ENCODE results near the gene ZNF808.
A peak's percentile ranks its signal among the peaks of the same experiment; 100 is the strongest.
"Not testable (repeated sequence)": the region's sequence is repeated elsewhere in the genome, so short reads cannot be mapped to it uniquely, and the experiment has no call there.

ZNF808 gene

DNA sequence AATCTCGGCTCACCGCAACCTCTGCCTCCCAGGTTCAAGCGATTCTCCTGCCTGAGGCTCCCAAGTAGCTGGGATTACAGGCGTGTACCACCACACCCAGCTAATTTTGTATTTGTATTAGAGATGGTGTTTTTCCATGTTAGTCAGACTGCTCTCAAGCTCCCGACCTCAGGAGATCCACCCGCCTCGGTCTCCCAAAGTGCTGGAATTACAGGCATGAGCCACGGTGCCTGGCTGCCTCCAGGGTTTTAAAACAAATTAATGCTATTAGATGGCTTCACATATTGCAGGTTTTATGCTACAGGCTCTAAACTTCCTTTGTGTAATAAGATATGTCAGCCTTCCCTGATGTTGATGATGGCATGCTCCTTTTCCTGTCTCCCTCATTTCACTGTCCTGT is 34.1 kb downstream of the ZNF808 start:
- not testable (repeated sequence) for H3K9ac ChIP-seq (ENCODE audit: low read depth, low read length); H3K27ac ChIP-seq (ENCODE audit: low read depth, low read length); H3K36me3 ChIP-seq (ENCODE audit: control insufficient read depth, insufficient read depth, low read length); H3K4me3 ChIP-seq (ENCODE audit: low read depth, low read length); H3K9me3 ChIP-seq (ENCODE audit: control insufficient read depth, insufficient read depth, low read length); H3K27me3 ChIP-seq (ENCODE audit: control insufficient read depth, insufficient read depth, low read length)
- peaks cover 21% of the 10 kb centered on the region for H3K4me1 ChIP-seq (ENCODE audit: control insufficient read depth, insufficient read depth, low read length)

DNA sequence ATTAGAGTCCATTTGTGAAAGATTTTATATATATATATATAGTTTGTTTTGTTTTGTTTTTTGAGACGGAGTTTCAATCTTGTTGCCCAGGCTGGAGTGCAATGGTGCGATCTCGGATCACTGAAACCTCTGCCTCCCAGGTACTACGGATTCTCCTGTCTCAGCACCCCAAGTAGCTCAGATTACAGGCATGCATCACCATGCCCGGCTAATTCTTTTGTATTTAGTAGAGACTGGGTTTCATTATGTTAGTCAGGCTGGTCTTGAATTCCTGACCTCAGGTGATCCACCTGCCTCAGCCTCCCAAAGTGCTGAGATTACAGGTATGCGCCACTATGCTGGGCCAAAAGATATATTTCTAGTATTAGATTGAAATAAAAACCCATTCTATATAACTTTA is 38.7 kb downstream of the ZNF808 start:
- no peak overlapping the region for H3K4me3 ChIP-seq (ENCODE audit: low read depth, low read length)
- no peaks in the 10 kb centered on the region for H3K36me3 ChIP-seq (ENCODE audit: control insufficient read depth, insufficient read depth, low read length)
- H3K27me3 ChIP-seq (ENCODE audit: control insufficient read depth, insufficient read depth, low read length): no peaks in the 10 kb centered on the region
- H3K9me3 ChIP-seq (ENCODE audit: control insufficient read depth, insufficient read depth, low read length): no peaks in the 10 kb centered on the region
- H3K4me1 ChIP-seq (ENCODE audit: control insufficient read depth, insufficient read depth, low read length): peaks cover 17% of the 10 kb centered on the region
- no peak overlapping the region for H3K27ac ChIP-seq (ENCODE audit: low read depth, low read length)
- H3K9ac ChIP-seq (ENCODE audit: low read depth, low read length): no peak overlapping the region

DNA sequence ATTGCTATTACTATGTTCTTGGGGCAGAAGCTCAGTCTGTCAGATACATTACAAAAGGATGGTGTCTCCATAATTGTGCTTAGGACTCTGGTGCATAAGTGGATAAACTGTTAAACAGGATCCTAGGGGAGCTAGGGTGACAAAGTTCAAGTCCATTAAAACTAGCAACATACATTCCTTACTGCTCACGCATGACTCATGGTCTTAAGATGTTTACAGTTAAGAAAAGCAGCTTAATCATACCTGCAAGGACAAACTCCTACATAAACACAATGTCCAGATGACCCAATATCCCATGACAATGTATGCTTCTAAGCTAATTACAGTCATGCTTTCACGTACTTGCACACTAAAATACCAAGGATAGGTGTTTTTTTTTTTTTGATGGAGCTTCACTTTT is 39.1 kb downstream of the ZNF808 start:
- no peaks in the 10 kb centered on the region for H3K36me3 ChIP-seq (ENCODE audit: control insufficient read depth, insufficient read depth, low read length)
- no peak overlapping the region for H3K27ac ChIP-seq (ENCODE audit: low read depth, low read length)
- no peaks in the 10 kb centered on the region for H3K27me3 ChIP-seq (ENCODE audit: control insufficient read depth, insufficient read depth, low read length)
- no peak overlapping the region for H3K4me3 ChIP-seq (ENCODE audit: low read depth, low read length)
- H3K9ac ChIP-seq (ENCODE audit: low read depth, low read length): no peak overlapping the region
- H3K9me3 ChIP-seq (ENCODE audit: control insufficient read depth, insufficient read depth, low read length): no peaks in the 10 kb centered on the region
- peaks cover 17% of the 10 kb centered on the region for H3K4me1 ChIP-seq (ENCODE audit: control insufficient read depth, insufficient read depth, low read length)

DNA sequence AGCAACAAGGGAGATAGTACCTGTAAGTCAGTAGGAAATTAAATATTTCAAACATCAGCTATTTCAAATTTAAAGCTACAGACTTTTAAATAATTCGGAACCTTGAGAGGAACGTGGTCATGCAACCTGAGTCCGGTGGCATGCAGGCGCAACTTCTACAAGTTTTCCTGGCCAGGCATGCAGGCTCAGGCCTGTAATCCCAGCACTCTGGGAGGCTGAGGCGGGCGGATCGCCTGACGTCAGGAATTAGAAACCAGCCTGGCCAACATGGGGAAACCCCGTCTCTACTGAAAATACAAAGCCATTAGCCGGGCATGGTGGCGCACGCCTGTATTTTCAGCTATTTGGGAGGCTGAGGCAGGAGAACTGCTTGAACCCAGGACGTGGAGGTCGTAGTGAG is 40.5 kb downstream of the ZNF808 start:
- no peaks in the 10 kb centered on the region for H3K9me3 ChIP-seq (ENCODE audit: control insufficient read depth, insufficient read depth, low read length)
- no peak overlapping the region for H3K9ac ChIP-seq (ENCODE audit: low read depth, low read length)
- peaks cover 17% of the 10 kb centered on the region for H3K4me1 ChIP-seq (ENCODE audit: control insufficient read depth, insufficient read depth, low read length)
- peaks cover 8% of the 10 kb centered on the region; the same call in 1 of the 2 replicates for H3K36me3 ChIP-seq (ENCODE audit: control insufficient read depth, insufficient read depth, low read length)
- H3K27ac ChIP-seq (ENCODE audit: low read depth, low read length): no peak overlapping the region
- H3K4me3 ChIP-seq (ENCODE audit: low read depth, low read length): no peak overlapping the region
- no peaks in the 10 kb centered on the region for H3K27me3 ChIP-seq (ENCODE audit: control insufficient read depth, insufficient read depth, low read length)

DNA sequence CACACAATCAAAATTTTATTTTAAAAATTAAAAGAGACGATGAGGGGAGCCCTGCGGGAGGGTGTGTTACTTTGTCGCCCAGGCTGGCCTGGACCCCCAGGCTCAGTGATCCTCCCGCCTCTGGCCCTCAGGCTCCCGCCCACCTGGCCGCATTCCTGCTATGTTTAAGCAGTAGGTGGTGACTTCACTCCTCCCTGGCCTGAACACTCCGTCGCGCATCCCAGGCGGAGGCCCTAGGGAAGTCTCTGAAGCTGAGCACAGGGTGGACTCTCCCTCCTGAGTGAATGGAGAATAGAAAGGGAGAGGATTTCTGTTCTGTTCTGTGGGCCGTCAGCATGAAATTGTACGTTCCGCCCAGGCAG is 42.2 kb downstream of the ZNF808 start:
- H3K36me3 ChIP-seq (ENCODE audit: control insufficient read depth, insufficient read depth, low read length): peaks cover 24% of the 10 kb centered on the region
- peak overlapping the region; percentile 97 for H3K27ac ChIP-seq (ENCODE audit: low read depth, low read length)
- peak overlapping the region; percentile 82 for H3K9ac ChIP-seq (ENCODE audit: low read depth, low read length)
- peaks cover 17% of the 10 kb centered on the region for H3K4me1 ChIP-seq (ENCODE audit: control insufficient read depth, insufficient read depth, low read length)
- not testable (repeated sequence) for H3K27me3 ChIP-seq (ENCODE audit: control insufficient read depth, insufficient read depth, low read length); H3K9me3 ChIP-seq (ENCODE audit: control insufficient read depth, insufficient read depth, low read length)
- H3K4me3 ChIP-seq (ENCODE audit: low read depth, low read length): peak overlapping the region; percentile 99

DNA sequence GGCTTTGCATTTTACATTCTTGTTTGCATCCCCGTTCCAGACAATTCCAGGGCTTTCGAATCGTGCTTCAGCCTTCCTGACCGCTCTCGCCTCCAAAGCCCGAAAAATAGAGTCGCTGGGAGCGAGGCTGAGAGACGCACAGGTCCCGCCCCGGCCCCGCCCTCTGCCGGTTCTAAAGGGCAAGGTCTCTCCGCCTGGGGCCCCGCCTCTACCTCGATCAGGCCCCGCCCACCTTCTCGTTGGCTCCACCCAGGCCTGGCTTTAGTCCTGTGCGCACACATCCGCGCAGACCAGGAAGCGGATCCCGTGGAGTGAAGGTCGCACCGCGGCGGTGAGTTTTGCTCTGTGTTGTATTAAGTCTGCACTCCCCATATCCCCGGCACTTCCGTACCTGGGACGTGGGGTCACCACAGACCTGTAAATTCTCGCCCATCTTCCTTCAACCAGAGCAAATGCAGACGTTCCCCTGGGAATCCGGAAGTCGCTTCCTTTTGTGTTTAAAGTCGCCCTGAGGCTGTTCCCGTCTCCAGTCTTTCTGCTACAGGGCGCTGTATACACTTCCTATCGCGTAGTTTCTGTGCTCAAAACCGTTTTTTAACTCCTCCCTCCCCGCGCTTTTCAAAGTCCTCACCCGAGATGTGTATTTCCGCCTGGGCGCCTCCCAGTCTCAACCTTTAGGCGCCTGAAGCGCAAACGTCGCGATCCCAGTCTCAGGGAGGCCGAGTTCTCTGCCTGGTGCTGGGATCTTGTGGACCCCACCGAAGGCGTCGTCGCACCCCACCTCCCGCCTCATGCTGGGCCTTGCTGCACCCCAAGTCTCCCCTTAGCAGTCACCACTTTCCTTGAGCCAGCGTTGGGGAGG is 42.8 kb downstream of the ZNF808 start, which contains the start of gene ZNF701:
ZNF701 (plus strand) TSS at position 288 of the 862 bp plus-strand sequence. CDS start 3,861 bp downstream, outside the sequence.
- H3K27ac ChIP-seq (ENCODE audit: low read depth, low read length): peak within 1 kb of the TSS; percentile 97
- H3K4me1 ChIP-seq (ENCODE audit: control insufficient read depth, insufficient read depth, low read length): peaks cover 17% of the 10 kb centered on the region
- peaks cover 31% of the 10 kb centered on the region for H3K36me3 ChIP-seq (ENCODE audit: control insufficient read depth, insufficient read depth, low read length)
- no peaks in the 10 kb centered on the region for H3K27me3 ChIP-seq (ENCODE audit: control insufficient read depth, insufficient read depth, low read length)
- peak within 1 kb of the TSS; percentile 93 for H3K9ac ChIP-seq (ENCODE audit: low read depth, low read length)
- H3K9me3 ChIP-seq (ENCODE audit: control insufficient read depth, insufficient read depth, low read length): no peaks in the 10 kb centered on the region
- peak within 1 kb of the TSS; percentile 99 for H3K4me3 ChIP-seq (ENCODE audit: low read depth, low read length)

DNA sequence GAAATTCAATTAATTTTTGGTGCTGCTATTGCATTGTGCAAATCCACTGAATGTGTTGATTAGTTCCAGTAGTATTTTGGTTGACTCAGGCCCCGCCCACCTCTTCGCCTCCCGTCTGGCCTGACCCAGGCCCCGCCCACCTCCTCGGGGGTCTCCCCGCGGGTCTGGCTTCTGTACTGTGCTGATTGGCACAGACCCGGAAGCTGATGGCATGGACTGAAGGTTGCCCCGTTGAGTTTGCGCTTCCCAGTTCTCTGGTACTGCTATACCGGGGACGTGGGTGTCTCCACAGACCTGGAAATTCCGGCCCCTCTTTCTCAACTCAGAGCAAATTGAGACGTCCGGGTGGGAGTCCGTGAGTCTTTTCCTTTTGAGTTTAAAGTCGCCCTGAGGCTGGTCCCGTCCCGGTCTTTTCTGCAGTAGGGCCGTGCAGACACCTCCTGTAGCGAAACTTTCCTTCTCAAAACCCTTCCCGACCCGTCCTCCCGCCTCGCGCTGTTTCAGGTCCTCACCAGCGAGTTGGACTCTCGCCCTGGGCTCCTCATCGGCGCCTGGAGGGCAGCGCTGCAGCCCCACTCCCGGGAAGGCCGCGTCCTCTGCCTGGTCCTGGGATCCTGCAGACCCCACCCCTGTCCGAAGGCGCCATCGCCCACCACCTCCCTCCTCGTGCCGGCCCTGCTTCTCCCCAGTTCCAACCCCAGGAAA is 57.4 kb downstream of the ZNF808 start:
- Histone ChIP-seq H3K36me3 (ENCODE audit: control insufficient read depth, insufficient read depth, low read length) (peaks cover 54% of the 10 kb centered on the region), H3K9ac (ENCODE audit: low read depth, low read length) (no peak overlapping the region), H3K4me1 (ENCODE audit: control insufficient read depth, insufficient read depth, low read length) (no peaks in the 10 kb centered on the region), H3K27me3 (ENCODE audit: control insufficient read depth, insufficient read depth, low read length) (no peaks in the 10 kb centered on the region), H3K27ac (ENCODE audit: low read depth, low read length) (no peak overlapping the region), H3K4me3 (ENCODE audit: low read depth, low read length) (no peak overlapping the region), H3K9me3 (ENCODE audit: control insufficient read depth, insufficient read depth, low read length) (peaks cover 6% of the 10 kb centered on the region)

DNA sequence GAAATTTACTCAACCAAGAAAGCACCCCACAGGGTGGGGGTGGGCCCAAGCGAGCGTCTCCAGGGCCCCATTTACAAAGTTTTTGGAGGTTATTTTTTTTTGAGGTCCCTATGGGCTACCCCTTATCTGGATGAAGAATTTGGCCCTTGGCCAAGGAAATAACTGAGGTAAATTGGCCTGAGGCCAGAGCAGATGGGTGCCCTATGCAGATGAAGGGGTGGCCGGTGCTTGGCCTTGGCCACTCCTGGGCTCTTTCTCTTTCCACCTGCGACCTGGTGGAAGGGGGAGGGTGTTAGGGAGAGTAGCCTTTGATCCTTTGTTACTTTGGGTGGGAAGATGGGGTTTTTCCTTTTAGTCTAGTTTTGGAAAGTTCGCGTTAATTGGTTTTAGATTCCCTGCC is 58.1 kb downstream of the ZNF808 start:
- Histone ChIP-seq H3K36me3 (ENCODE audit: control insufficient read depth, insufficient read depth, low read length) (peaks cover 55% of the 10 kb centered on the region), H3K27ac (ENCODE audit: low read depth, low read length) (no peak overlapping the region)

DNA sequence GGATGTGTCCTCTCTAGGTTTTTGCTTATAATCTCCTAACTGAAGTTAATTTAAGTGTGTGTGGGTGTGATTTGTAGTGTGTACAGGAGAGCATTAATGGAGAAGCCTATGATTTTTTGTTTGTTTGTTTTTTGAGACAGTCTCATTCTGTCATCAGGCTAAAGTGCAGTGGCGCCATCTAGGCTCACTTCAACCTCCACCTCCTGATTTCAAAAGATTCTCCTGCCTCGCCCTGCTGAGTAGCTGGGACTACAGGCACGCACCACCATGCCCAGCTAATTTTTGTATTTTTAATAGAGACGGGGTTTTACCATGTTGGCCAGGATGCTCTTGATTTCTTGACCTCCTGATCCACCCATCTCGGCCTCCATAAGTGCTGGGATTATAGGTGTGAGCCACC is 63.3 kb downstream of the ZNF808 start:
- H3K36me3 ChIP-seq (ENCODE audit: control insufficient read depth, insufficient read depth, low read length): peaks cover 35% of the 10 kb centered on the region
- no peak overlapping the region for H3K4me3 ChIP-seq (ENCODE audit: low read depth, low read length)
- no peaks in the 10 kb centered on the region for H3K27me3 ChIP-seq (ENCODE audit: control insufficient read depth, insufficient read depth, low read length)
- no peak overlapping the region for H3K27ac ChIP-seq (ENCODE audit: low read depth, low read length)
- peaks cover 8% of the 10 kb centered on the region for H3K9me3 ChIP-seq (ENCODE audit: control insufficient read depth, insufficient read depth, low read length)
- H3K9ac ChIP-seq (ENCODE audit: low read depth, low read length): no peak overlapping the region
- no peaks in the 10 kb centered on the region for H3K4me1 ChIP-seq (ENCODE audit: control insufficient read depth, insufficient read depth, low read length)

More for the DNA sequence above, 58.1 kb downstream of the ZNF808 start:
- Histone ChIP-seq H3K9me3 (ENCODE audit: control insufficient read depth, insufficient read depth, low read length) (peaks cover 6% of the 10 kb centered on the region), H3K27me3 (ENCODE audit: control insufficient read depth, insufficient read depth, low read length) (no peaks in the 10 kb centered on the region), H3K9ac (ENCODE audit: low read depth, low read length) (no peak overlapping the region), H3K4me1 (ENCODE audit: control insufficient read depth, insufficient read depth, low read length) (no peaks in the 10 kb centered on the region), H3K4me3 (ENCODE audit: low read depth, low read length) (no peak overlapping the region)

DNA sequence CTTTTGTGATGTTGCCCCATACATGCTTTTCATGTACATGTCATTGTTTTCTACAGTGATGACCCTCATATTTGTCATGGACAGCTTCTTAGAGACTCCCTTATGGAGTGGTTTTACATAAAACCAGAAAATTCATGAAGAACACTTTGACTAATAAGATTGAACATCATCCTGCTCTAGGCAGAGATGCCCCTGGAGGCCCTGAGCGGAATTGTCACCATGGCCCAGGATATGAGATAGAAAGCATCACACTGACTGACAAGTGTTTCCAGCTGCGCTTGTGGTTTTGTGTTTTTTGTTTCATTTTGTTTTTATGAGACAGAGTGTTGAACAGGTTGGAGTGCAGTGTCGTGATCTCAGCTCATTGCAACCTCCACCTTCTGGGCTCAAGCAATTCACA is 64.8 kb downstream of the ZNF808 start:
- H3K4me1 ChIP-seq (ENCODE audit: control insufficient read depth, insufficient read depth, low read length): no peaks in the 10 kb centered on the region
- H3K27me3 ChIP-seq (ENCODE audit: control insufficient read depth, insufficient read depth, low read length): no peaks in the 10 kb centered on the region
- H3K9ac ChIP-seq (ENCODE audit: low read depth, low read length): no peak overlapping the region
- H3K9me3 ChIP-seq (ENCODE audit: control insufficient read depth, insufficient read depth, low read length): peaks cover 16% of the 10 kb centered on the region
- no peak overlapping the region for H3K4me3 ChIP-seq (ENCODE audit: low read depth, low read length)
- H3K36me3 ChIP-seq (ENCODE audit: control insufficient read depth, insufficient read depth, low read length): peaks cover 46% of the 10 kb centered on the region
- no peak overlapping the region for H3K27ac ChIP-seq (ENCODE audit: low read depth, low read length)

DNA sequence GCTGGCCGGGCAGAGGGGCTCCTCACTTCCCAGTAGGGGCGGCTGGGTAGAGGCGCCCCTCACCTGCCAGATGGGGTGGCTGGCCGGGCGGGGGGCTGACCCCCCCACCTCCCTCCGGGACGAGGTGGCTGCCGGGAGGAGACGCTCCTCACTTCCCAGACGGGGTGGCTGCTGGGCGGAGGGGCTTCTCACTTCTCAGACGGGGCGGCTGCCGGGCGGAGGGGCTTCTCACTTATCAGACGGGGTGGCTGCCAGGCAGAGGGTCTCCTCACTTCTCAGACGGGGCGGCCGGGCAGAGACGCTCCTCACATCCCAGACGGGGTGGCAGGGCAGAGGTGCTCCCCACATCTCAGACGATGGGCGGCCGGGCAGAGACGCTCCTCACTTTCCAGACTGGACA is 66.0 kb downstream of the ZNF808 start:
- not testable (repeated sequence) for H3K27ac ChIP-seq (ENCODE audit: low read depth, low read length); H3K27me3 ChIP-seq (ENCODE audit: control insufficient read depth, insufficient read depth, low read length); H3K9ac ChIP-seq (ENCODE audit: low read depth, low read length); H3K4me3 ChIP-seq (ENCODE audit: low read depth, low read length); H3K4me1 ChIP-seq (ENCODE audit: control insufficient read depth, insufficient read depth, low read length)
- Histone ChIP-seq H3K9me3 (ENCODE audit: control insufficient read depth, insufficient read depth, low read length) (peaks cover 16% of the 10 kb centered on the region), H3K36me3 (ENCODE audit: control insufficient read depth, insufficient read depth, low read length) (peaks cover 42% of the 10 kb centered on the region)
